ENCODE measurements around the gene HTR6.

DNA sequence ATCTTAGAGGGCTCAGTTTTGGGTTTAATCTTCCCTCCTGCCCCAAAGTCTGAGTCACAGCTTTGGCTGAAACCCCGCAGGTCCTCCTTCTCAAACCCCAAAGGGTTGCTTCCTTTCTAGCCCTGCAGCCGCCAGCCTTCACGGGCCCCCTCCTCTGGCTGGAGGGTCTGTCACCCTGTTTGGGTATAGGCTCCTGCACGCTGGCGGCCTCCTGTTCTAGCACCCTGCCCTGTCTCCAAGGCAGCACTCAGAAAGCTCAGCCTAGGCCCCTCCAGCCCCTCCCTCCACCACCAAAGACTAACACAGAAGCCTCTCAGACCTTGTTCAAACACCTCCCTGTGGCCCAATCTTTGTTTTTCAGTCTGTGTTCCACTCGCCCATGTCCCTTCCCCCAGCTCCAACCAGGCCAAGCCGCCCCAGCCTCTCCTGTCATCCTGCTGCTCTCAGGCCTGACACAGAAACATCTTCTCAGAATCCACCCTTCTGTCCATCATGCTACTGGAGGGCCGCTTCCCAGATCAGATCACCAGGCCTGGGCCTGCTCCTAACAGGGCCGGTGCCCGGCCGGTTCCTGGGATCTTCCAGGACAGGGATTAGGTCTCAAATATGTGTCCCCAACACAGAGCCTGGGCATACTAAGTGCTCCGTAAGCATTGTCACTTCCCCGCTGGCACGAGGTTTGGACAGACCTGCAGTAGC is 35.6 kb downstream of the HTR6 start:
- TF ChIP-seq CTCF (IDR thresholded peaks at IDR 0.05 in 4 of 5, conservative IDR thresholded peaks at IDR 0.05 in 1 of 5), result no peak
- no peak for TF ChIP-seq POLR2A (IDR thresholded peaks at IDR 0.05)

All from gastrocnemius medialis (tissue), 4 donors.